H1 (cell line): ENCODE data around the gene NUBP2. TPM values are rescaled to one million over a fixed set of nuclear protein-coding genes. Genes with fewer than 3 reads are reported as not detected.

Experiments
- CTCF ChIA-PET: fragments of 300-600 bp; sonication (Branson Sonifier 250); formaldehyde crosslinking; loops from one replicate; lab custom pipeline; 2021; ENCODE audit not compliant: partially characterized antibody; lab: Charles Lee
- POLR2A ChIA-PET: fragments of 300-600 bp; sonication (Branson Sonifier 250); formaldehyde crosslinking; loops from one replicate; lab custom pipeline; 2021; ENCODE audit warnings: inconsistent platforms; ENCODE audit not compliant: partially characterized antibody; lab: Charles Lee
- DNase-seq, 2 experiments: peaks; one replicate each; pipeline versions ENCODE4 v3.0.0 to v3.0.0-alpha.2; 2010 to 2022; ENCODE audit warnings: low spot score in 2 of 2, low read depth in 1 of 2, mixed read lengths in 1 of 2
- FAIRE-seq: peaks from 2 replicates; lab custom pipeline; 2011; peaks lifted over from hg19 to GRCh38; lab: Jason Lieb, UNC
- H2AFZ ChIP-seq: 2 replicates; pipeline ENCODE4 v1.8.1; 2012; ENCODE audit warnings: low read length, inconsistent platforms
- H2AK5ac ChIP-seq: 2 replicates; pipeline ENCODE4 v1.6.1; 2013; ENCODE audit warnings: low read depth, low read length
- H2BK120ac ChIP-seq: replicated peaks from 2 replicates; pipeline ENCODE3; 2013; ENCODE audit warnings: low read depth, low read length, inconsistent platforms
- H2BK12ac ChIP-seq: 2 replicates; pipeline ENCODE4 v1.6.1; 2013; ENCODE audit warnings: low read depth, low read length
- H2BK15ac ChIP-seq: 2 replicates; pipeline ENCODE4 v1.6.1; 2013; ENCODE audit warnings: low read length
- H2BK20ac ChIP-seq: 2 replicates; pipeline ENCODE4 v1.6.1; 2013; ENCODE audit warnings: low read length
- H2BK5ac ChIP-seq: 2 replicates; pipeline ENCODE4 v1.6.1; 2013; ENCODE audit warnings: low read depth, low read length
- H3K14ac ChIP-seq: 2 replicates; pipeline ENCODE4 v1.6.1; 2013; ENCODE audit warnings: inconsistent platforms; ENCODE audit not compliant: insufficient read length
- H3K18ac ChIP-seq: 2 replicates; pipeline ENCODE4 v1.6.1; 2013; ENCODE audit warnings: low read length; ENCODE audit errors: extremely low read depth
- H3K23ac ChIP-seq: 2 replicates; pipeline ENCODE4 v1.6.1; 2013; ENCODE audit warnings: inconsistent platforms; ENCODE audit not compliant: insufficient read length
- H3K23me2 ChIP-seq: 2 replicates; pipeline ENCODE4 v1.6.1; 2013; ENCODE audit warnings: low read depth, low read length
- H3K27ac ChIP-seq: 2 replicates; pipeline ENCODE4 v1.6.1; 2011; ENCODE audit warnings: low read depth, low read length, inconsistent platforms
- H3K27me3 ChIP-seq, 4 experiments: replicated peaks in 1 of 4; 1 replicate in 1 of 4; 2 replicates in 3 of 4; pipeline versions ENCODE4 v1.6.1 to v1.8.1; 2011 to 2013; ENCODE audit warnings: low read length in 3 of 4, mild to moderate bottlenecking in 3 of 4, inconsistent platforms in 2 of 4, mixed read lengths in 2 of 4, moderate library complexity in 1 of 4; ENCODE audit not compliant: control insufficient read depth in 3 of 4, insufficient read depth in 3 of 4; ENCODE audit errors: extremely low read depth in 1 of 4
- H3K36me3 ChIP-seq, 4 experiments: 2 replicates each; pipeline versions ENCODE4 v1.6.1 to v1.8.1; 2011 to 2013; ENCODE audit warnings: mild to moderate bottlenecking in 4 of 4, low read length in 3 of 4, moderate library complexity in 2 of 4, control low read depth in 1 of 4, inconsistent platforms in 1 of 4; ENCODE audit not compliant: insufficient read depth in 4 of 4, control insufficient read depth in 2 of 4
- H3K4ac ChIP-seq: replicated peaks from 2 replicates; pipeline ENCODE3; 2013; ENCODE audit warnings: low read length, low read depth, mixed read lengths, inconsistent platforms; ENCODE audit not compliant: insufficient read length
- H3K4me1 ChIP-seq, 4 experiments: replicated peaks in 1 of 4; 1 replicate in 1 of 4; 2 replicates in 3 of 4; pipeline versions ENCODE4 v1.6.1 to v1.8.1; 2011 to 2013; ENCODE audit warnings: low read length in 3 of 4, inconsistent platforms in 2 of 4, mixed read lengths in 1 of 4; ENCODE audit not compliant: insufficient read depth in 4 of 4, control insufficient read depth in 3 of 4
- H3K4me2 ChIP-seq, 2 experiments: 2 replicates each; pipeline versions ENCODE4 v1.6.1 to v1.8.1; 2011 to 2013; ENCODE audit warnings: low read depth in 2 of 2, low read length in 2 of 2, control low read depth in 1 of 2, inconsistent platforms in 1 of 2, mild to moderate bottlenecking in 1 of 2; ENCODE audit not compliant: insufficient read depth in 1 of 2
- H3K4me3 ChIP-seq, 4 experiments: fragments of 200-600, 300-600 bp in 1 of 4; sonication (generic), shearing (Covaris generic), sonication (Bioruptor Twin) in 1 of 4; 2 replicates each; pipeline versions ENCODE4 v1.5.1 to v1.8.1; 2011 to 2016; ENCODE audit warnings: low read length in 4 of 4, low read depth in 3 of 4, control low read depth in 2 of 4, inconsistent platforms in 2 of 4, mild to moderate bottlenecking in 2 of 4, mixed read lengths in 1 of 4, moderate library complexity in 1 of 4; ENCODE audit not compliant: insufficient read depth in 2 of 4; ENCODE audit errors: extremely low read depth in 1 of 4
- H3K56ac ChIP-seq: replicated peaks from 2 replicates; pipeline ENCODE3; 2013; ENCODE audit warnings: low read depth, mild to moderate bottlenecking, mixed read lengths, low read length, inconsistent platforms; ENCODE audit not compliant: insufficient read length
- H3K79me1 ChIP-seq: 2 replicates; pipeline ENCODE4 v1.6.1; 2013; ENCODE audit warnings: low read depth, low read length, control low read depth
- H3K79me2 ChIP-seq, 2 experiments: 2 replicates each; pipeline versions ENCODE4 v1.6.1 to v1.8.1; 2012 to 2013; ENCODE audit warnings: low read length in 2 of 2, mild to moderate bottlenecking in 2 of 2, inconsistent platforms in 1 of 2; ENCODE audit not compliant: insufficient read depth in 2 of 2, control insufficient read depth in 1 of 2
- H3K9ac ChIP-seq, 4 experiments: replicated peaks in 1 of 4; 1 replicate in 1 of 4; 2 replicates in 3 of 4; pipeline versions ENCODE4 v1.6.1 to v1.8.1; 2011 to 2013; ENCODE audit warnings: low read depth in 3 of 4, low read length in 3 of 4, control low read depth in 2 of 4, mild to moderate bottlenecking in 2 of 4, moderate library complexity in 2 of 4, inconsistent platforms in 1 of 4; ENCODE audit errors: extremely low read depth in 1 of 4
- H3K9me3 ChIP-seq, 2 experiments: 2 replicates each; pipeline versions ENCODE4 v1.6.1 to v1.8.1; 2012 to 2013; ENCODE audit warnings: mild to moderate bottlenecking in 2 of 2, moderate library complexity in 2 of 2, control low read depth in 1 of 2, inconsistent platforms in 1 of 2, low read depth in 1 of 2, low read length in 1 of 2, mixed read lengths in 1 of 2; ENCODE audit not compliant: insufficient read depth in 2 of 2
- H4K20me1 ChIP-seq, 2 experiments: replicated peaks in 1 of 2; 2 replicates each; pipeline versions ENCODE3 to v1.8.1; 2011 to 2013; ENCODE audit warnings: inconsistent platforms in 2 of 2, low read length in 2 of 2, mild to moderate bottlenecking in 1 of 2; ENCODE audit not compliant: insufficient read depth in 2 of 2, control insufficient read depth in 1 of 2
- H4K5ac ChIP-seq: 2 replicates; pipeline ENCODE4 v1.6.1; 2013; ENCODE audit warnings: low read length, low read depth, mixed read lengths, inconsistent platforms; ENCODE audit not compliant: insufficient read length
- H4K8ac ChIP-seq: 2 replicates; pipeline ENCODE4 v1.8.0; 2013; ENCODE audit warnings: mild to moderate bottlenecking, moderate library complexity, low read length, inconsistent platforms; ENCODE audit not compliant: insufficient read depth; ENCODE audit errors: extremely low read depth
- H4K91ac ChIP-seq: replicated peaks from 2 replicates; pipeline ENCODE3; 2013; ENCODE audit warnings: low read length, mixed read lengths, inconsistent platforms; ENCODE audit not compliant: insufficient read length
- CBX5 ChIP-seq: fragments of 300-800, 300-1000 bp; sonication (generic); IDR thresholded peaks from 2 replicates; pipeline ENCODE4 v1.7.1; 2016; ENCODE audit warnings: antibody characterized with exemption, low read length, low read depth
- EZH2 ChIP-seq: fragments of 200-600 bp; sonication (generic); IDR thresholded peaks from 2 replicates; pipeline ENCODE4 v1.7.1; 2012; ENCODE audit warnings: low read depth, mild to moderate bottlenecking, moderate library complexity, low read length, inconsistent platforms; ENCODE audit not compliant: severe bottlenecking
- POU5F1 ChIP-seq: IDR thresholded peaks from 2 replicates; pipeline ENCODE4 v1.6.1; 2011; ENCODE audit warnings: low read depth, mild to moderate bottlenecking, low read length, moderate library complexity
- WGBS, 2 experiments: shearing (Covaris generic) in 1 of 2; methylation state at CpG; one replicate each; pipeline versions ENCODE4 v1.1.6 to v1.1.7; 2013 to 2015; ENCODE audit warnings: low lambda C conversion rate in 2 of 2, mixed read lengths in 2 of 2, inconsistent platforms in 1 of 2, low coverage in 1 of 2, missing lambda C conversion rate in 1 of 2; ENCODE audit not compliant: insufficient replicate concordance in 2 of 2, insufficient coverage in 1 of 2, insufficient read length in 1 of 2; ENCODE audit errors: extremely low coverage in 1 of 2, missing lambda C conversion rate in 1 of 2; 5-methylcytosine and 5-hydroxymethylcytosine counted together
- polyA plus RNA-seq, 7 experiments: library from polyadenylated mRNA; depleted of rRNA in 3 of 7; stranded (reverse) in 5 of 7; unstranded in 2 of 7; fragments of >200 nt in 5 of 7; fragments of 200-250 nt in 2 of 7; gene quantifications; 1 replicate in 5 of 7; 2 replicates in 1 of 7; 4 replicates in 1 of 7; pipeline versions ENCODE4 v1.2.1 to v1.2.3, GENCODE V29; 2011 to 2013; ENCODE audit warnings: missing spikeins in 2 of 7, mixed read lengths in 2 of 7
- total RNA-seq: library from RNA; stranded (reverse); fragmentation: NEBNext Ultra II Directional; extraction: Animal tissue kit (Norgen Biotek cat#: 25700); gene quantifications from 2 replicates; pipeline ENCODE4 v1.2.1, GENCODE V29; 2021
- TF ChIP-seq, protein P1 (sequence below), 3 experiments: IDR thresholded peaks; 1 replicate in 2 of 3; 2 replicates in 1 of 3; pipeline versions ENCODE4 v1.5.1 to v1.6.1; 2011; ENCODE audit warnings: low read length in 3 of 3, mild to moderate bottlenecking in 3 of 3, inconsistent platforms in 2 of 3, low read depth in 1 of 3, moderate library complexity in 1 of 3; ENCODE audit not compliant: insufficient read depth in 1 of 3; ENCODE audit errors: control extremely low read depth in 1 of 3

Gene NUBP2
- total and polyA plus RNA-seq, 2 of the 8 experiments (the other 6 are each of a cell fraction or from before 2014, with no cell fraction given) = 70.3 to 96.9 TPM

DNA sequence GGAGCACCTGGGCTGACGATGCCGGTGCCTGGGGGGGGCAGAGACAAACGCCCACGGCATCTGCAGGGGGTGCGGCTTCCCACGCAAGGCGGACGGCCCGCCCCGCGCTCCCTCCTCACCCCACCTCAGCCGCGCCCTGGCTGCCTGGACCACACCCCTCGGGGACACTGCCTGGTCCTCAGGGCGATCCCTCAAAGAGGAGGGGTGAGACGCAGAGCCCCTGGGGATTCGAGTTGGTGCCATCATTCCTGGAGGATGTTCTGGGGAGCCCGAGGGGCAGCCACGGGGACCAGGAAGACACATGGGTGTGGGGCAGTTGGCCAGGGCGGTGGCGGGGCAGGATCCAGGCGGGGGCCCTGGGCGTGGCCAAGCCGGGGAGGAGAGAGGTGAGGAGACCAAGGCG lies 6.9 kb downstream of the NUBP2 start:
- WGBS, 2 experiments = 93% methylated on average over 14 of the region's 25 CpGs; no CpG with 5 or more reads in 1 of the 2 experiments
- CTCF ChIA-PET = no interaction called here

More for the DNA sequence above, 6.9 kb downstream of the NUBP2 start:
- no peak overlapping the region for H3K27ac ChIP-seq
- no peak overlapping the region for H3K14ac ChIP-seq
- peaks cover 0 to 44% (median 2%) of the 10 kb centered on the region in 4 experiments; a peak in 4 of 8 replicates for H3K36me3 ChIP-seq
- peaks cover 17 to 18% of the 10 kb centered on the region in 2 experiments for H4K20me1 ChIP-seq
- H3K9me3 ChIP-seq = no peaks in the 10 kb centered on the region
- H2BK15ac ChIP-seq = no peak overlapping the region
- no peaks in the 10 kb centered on the region for H3K23me2 ChIP-seq
- H4K91ac ChIP-seq = no peak overlapping the region
- no peak overlapping the region for H3K4me3 ChIP-seq
- no peak overlapping the region for H3K56ac ChIP-seq
- FAIRE-seq (no peak), DNase-seq (no peak)
- H3K23ac ChIP-seq = no peak overlapping the region
- no peak overlapping the region for H4K8ac ChIP-seq
- H3K4me1 ChIP-seq = no peaks in the 10 kb centered on the region
- H2BK20ac ChIP-seq = no peak overlapping the region
- no peak overlapping the region for H2BK5ac ChIP-seq
- no peak overlapping the region for H3K4ac ChIP-seq
- H3K79me1 ChIP-seq = peaks cover 9% of the 10 kb centered on the region; the same call in 1 of the 2 replicates
- no peak for TF ChIP-seq EZH2
- TF ChIP-seq, protein P1, sequence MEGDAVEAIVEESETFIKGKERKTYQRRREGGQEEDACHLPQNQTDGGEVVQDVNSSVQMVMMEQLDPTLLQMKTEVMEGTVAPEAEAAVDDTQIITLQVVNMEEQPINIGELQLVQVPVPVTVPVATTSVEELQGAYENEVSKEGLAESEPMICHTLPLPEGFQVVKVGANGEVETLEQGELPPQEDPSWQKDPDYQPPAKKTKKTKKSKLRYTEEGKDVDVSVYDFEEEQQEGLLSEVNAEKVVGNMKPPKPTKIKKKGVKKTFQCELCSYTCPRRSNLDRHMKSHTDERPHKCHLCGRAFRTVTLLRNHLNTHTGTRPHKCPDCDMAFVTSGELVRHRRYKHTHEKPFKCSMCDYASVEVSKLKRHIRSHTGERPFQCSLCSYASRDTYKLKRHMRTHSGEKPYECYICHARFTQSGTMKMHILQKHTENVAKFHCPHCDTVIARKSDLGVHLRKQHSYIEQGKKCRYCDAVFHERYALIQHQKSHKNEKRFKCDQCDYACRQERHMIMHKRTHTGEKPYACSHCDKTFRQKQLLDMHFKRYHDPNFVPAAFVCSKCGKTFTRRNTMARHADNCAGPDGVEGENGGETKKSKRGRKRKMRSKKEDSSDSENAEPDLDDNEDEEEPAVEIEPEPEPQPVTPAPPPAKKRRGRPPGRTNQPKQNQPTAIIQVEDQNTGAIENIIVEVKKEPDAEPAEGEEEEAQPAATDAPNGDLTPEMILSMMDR (IDR thresholded peaks at IDR 0.05; ENCODE audit: control extremely low read depth in 1 of 3, insufficient read depth in 1 of 3, low read depth in 1 of 3, low read length in 3 of 3) = no peak
- no peak for TF ChIP-seq CBX5
- TF ChIP-seq POU5F1 = no peak
- no peak overlapping the region for H3K4me2 ChIP-seq
- no peak overlapping the region for H3K18ac ChIP-seq
- no peak overlapping the region for H2AFZ ChIP-seq
- no peak overlapping the region for H4K5ac ChIP-seq
- H2AK5ac ChIP-seq = no peak overlapping the region
- no peaks in the 10 kb centered on the region for H3K27me3 ChIP-seq
- no peak overlapping the region for H2BK12ac ChIP-seq
- POLR2A ChIA-PET = interaction anchor here (1.3 to 4.0 kb wide), 5 partner anchors 10 to 31 kb away, joined by 3 to 15 read pairs (median 4); partner anchors contain the start of genes EME2 and MRPS34
- peaks cover 0 to 22% of the 10 kb centered on the region in 2 experiments; a peak in 3 of 4 replicates for H3K79me2 ChIP-seq
- no peak overlapping the region for H2BK120ac ChIP-seq
- H3K9ac ChIP-seq = no peak overlapping the region
